ENCODE measurements around the gene ADK. TPM values are rescaled to one million over a fixed set of nuclear protein-coding genes. Genes with fewer than 3 reads are reported as not detected.

The ADK gene
- total RNA-seq, 4 donors from 2014 or later, result 42.3 to 46.3 (median 42.9) TPM

DNA sequence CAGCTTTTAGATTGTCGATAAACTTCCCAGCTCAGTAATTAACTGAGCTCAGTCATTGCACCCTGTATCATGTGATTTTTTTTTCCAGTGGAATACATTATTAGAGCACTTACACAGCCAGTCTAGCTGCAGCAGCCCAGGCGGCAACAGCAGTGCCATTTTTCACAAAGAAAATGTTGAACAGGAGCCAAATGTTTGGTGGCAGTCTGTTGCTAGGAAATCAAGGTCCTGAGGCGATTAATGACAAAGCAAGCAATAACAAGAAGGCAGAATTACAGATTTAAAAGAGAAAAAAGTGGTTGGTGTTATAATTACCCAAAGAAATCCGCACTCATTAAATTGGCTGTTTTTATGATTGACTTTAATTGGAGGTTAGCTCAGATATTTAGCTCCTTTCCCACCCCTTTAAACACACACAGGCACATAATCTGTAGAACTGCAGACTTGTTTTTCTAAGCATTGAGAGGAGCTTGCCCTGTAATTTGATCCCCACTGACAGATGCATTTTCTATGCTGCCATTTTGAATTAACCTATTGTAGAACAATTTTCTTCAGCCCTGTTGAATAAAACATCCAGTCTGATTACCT is 267.4 kb downstream of the ADK start:
- H3K4me3 ChIP-seq (ENCODE audit: low read depth, poor library complexity, severe bottlenecking), result no peak overlapping the region
- no peak for TF ChIP-seq POLR2A (IDR thresholded peaks at IDR 0.05)
- TF ChIP-seq, protein P1, sequence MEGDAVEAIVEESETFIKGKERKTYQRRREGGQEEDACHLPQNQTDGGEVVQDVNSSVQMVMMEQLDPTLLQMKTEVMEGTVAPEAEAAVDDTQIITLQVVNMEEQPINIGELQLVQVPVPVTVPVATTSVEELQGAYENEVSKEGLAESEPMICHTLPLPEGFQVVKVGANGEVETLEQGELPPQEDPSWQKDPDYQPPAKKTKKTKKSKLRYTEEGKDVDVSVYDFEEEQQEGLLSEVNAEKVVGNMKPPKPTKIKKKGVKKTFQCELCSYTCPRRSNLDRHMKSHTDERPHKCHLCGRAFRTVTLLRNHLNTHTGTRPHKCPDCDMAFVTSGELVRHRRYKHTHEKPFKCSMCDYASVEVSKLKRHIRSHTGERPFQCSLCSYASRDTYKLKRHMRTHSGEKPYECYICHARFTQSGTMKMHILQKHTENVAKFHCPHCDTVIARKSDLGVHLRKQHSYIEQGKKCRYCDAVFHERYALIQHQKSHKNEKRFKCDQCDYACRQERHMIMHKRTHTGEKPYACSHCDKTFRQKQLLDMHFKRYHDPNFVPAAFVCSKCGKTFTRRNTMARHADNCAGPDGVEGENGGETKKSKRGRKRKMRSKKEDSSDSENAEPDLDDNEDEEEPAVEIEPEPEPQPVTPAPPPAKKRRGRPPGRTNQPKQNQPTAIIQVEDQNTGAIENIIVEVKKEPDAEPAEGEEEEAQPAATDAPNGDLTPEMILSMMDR (IDR thresholded peaks at IDR 0.05), result no peak
- DNase-seq (ENCODE audit: low spot score in 2 of 2), result no peak
- intact Hi-C loops (cut with DNase I; ENCODE audit: low total_unique reads), result no loop called here
- WGBS, 2 donors, result 38 to 55% methylated on average over 4 of the region's 4 CpGs

DNA sequence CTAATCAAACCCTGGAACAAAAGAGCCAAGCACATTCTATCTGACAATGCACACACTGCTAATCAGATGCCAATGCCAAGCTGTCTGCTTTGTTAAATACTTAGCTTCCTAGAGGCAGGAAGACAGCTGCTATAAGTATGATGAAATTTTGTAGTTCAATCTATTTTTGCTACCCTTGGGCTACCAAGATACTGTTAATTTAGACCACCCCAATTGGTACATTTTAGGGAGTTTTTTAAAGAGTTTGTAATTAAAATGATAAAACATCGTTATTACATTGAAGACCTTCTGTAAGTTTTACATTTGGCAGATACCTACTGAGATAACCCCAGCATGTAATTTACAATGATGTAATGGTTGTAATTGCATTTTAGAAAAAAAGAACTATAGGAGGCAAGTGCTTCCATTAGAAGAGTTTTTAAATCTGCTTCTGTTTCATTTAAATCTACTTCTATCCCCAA is 268.5 kb downstream of the ADK start:
- no peak overlapping the region for H3K4me3 ChIP-seq (ENCODE audit: low read depth, poor library complexity, severe bottlenecking)
- intact Hi-C loops (cut with DNase I; ENCODE audit: low total_unique reads), result no loop called here
- no peak for DNase-seq (ENCODE audit: low spot score in 2 of 2)
- TF ChIP-seq, protein P1 (IDR thresholded peaks at IDR 0.05), result no peak
- TF ChIP-seq POLR2A (IDR thresholded peaks at IDR 0.05), result no peak
- 65 to 71% methylated on average over 1 of the region's 1 CpG for WGBS, 2 donors

- TF ChIP-seq, protein P1 (IDR thresholded peaks at IDR 0.05), result no peak
- no peak for TF ChIP-seq POLR2A (IDR thresholded peaks at IDR 0.05)
- intact Hi-C loops (cut with DNase I; ENCODE audit: low total_unique reads), result no loop called here
- no peak for DNase-seq (ENCODE audit: low spot score in 2 of 2)
- 86 to 96% methylated on average over 2 of the region's 2 CpGs for WGBS, 2 donors
- H3K4me3 ChIP-seq (ENCODE audit: low read depth, poor library complexity, severe bottlenecking), result no peak overlapping the region
These were observed 268.9 kb downstream of the ADK start for GRCh38 chr10:74419958-74420375.

GRCh38 chr10:74424565-74424964 is 273.5 kb downstream of the ADK start:
- intact Hi-C loops (cut with DNase I; ENCODE audit: low total_unique reads), result no loop called here
- no peak overlapping the region for H3K4me3 ChIP-seq (ENCODE audit: low read depth, poor library complexity, severe bottlenecking)
- no peak for DNase-seq (ENCODE audit: low spot score in 2 of 2)
- no peak for TF ChIP-seq POLR2A (IDR thresholded peaks at IDR 0.05)
- TF ChIP-seq, protein P1 (IDR thresholded peaks at IDR 0.05), result no peak
- WGBS, 2 donors, result 96 to 97% methylated on average over 1 of the region's 1 CpG

GRCh38 chr10:74425456-74426001 is 274.5 kb downstream of the ADK start:
- intact Hi-C loops (cut with DNase I; ENCODE audit: low total_unique reads), result no loop called here
- 93 to 97% methylated on average over 2 of the region's 2 CpGs for WGBS, 2 donors
- no peak overlapping the region for H3K4me3 ChIP-seq (ENCODE audit: low read depth, poor library complexity, severe bottlenecking)
- DNase-seq (ENCODE audit: low spot score in 2 of 2), result no peak
- no peak for TF ChIP-seq POLR2A (IDR thresholded peaks at IDR 0.05)
- TF ChIP-seq, protein P1 (IDR thresholded peaks at IDR 0.05), result no peak

DNA sequence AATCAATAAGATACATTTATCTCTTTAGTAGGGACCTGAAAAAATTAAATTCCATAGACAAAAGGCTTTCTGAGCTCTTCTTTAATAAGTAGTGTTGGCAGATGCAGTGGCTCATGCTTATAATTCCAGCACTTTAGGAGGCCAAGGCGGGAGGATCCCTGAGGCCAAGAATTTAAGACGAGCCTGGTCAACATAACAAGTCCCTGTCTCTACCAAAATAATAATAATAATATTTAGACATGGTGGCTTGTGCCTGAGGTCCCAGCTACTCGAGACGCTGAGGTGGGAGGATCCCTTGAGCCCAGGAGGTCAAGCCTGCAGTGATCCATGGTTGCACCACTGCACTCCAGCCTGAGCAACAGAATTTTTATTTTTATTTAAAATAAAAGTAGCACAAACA is 280.8 kb downstream of the ADK start:
- no peak for DNase-seq (ENCODE audit: low spot score in 2 of 2)
- no peak overlapping the region for H3K4me3 ChIP-seq (ENCODE audit: low read depth, poor library complexity, severe bottlenecking)
- 93 to 94% methylated on average over 4 of the region's 4 CpGs for WGBS, 2 donors
- intact Hi-C loops (cut with DNase I; ENCODE audit: low total_unique reads), result no loop called here
- TF ChIP-seq, protein P1 (IDR thresholded peaks at IDR 0.05), result no peak
- TF ChIP-seq POLR2A (IDR thresholded peaks at IDR 0.05), result no peak

Data from lower leg skin (tissue), 4 donors.